ENCODE results near the gene SCNN1B.

DNA sequence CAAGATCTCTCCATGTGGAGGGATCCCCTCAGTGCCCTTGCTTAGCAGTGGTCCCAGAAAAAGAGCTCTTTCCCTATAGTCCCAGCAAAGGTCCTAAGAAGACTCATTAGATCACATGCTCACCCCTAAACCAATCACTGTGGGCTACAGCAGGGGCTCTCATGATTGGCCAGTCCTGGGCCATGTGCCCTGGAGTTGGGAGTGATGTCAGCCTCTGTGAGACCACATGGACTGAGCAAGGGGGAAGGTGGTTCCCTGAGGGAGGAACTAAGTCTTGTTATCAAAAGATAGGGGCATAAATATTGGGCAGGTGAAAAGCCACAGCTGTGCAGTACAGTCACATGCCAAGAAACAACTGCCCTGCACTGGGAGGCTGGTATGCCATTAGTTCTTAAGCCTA, 51.3 kb downstream of the SCNN1B start:
- TF ChIP-seq ZNF790 (CRISPR knock-in tag; IDR thresholded peaks at IDR 0.05; ENCODE audit: borderline replicate concordance), result no peak
- TF ChIP-seq, protein P1, sequence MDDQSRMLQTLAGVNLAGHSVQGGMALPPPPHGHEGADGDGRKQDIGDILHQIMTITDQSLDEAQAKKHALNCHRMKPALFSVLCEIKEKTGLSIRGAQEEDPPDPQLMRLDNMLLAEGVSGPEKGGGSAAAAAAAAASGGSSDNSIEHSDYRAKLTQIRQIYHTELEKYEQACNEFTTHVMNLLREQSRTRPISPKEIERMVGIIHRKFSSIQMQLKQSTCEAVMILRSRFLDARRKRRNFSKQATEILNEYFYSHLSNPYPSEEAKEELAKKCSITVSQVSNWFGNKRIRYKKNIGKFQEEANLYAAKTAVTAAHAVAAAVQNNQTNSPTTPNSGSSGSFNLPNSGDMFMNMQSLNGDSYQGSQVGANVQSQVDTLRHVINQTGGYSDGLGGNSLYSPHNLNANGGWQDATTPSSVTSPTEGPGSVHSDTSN (CRISPR knock-in tag; IDR thresholded peaks at IDR 0.05; ENCODE audit: borderline replicate concordance), result no peak
- TF ChIP-seq, protein P2, sequence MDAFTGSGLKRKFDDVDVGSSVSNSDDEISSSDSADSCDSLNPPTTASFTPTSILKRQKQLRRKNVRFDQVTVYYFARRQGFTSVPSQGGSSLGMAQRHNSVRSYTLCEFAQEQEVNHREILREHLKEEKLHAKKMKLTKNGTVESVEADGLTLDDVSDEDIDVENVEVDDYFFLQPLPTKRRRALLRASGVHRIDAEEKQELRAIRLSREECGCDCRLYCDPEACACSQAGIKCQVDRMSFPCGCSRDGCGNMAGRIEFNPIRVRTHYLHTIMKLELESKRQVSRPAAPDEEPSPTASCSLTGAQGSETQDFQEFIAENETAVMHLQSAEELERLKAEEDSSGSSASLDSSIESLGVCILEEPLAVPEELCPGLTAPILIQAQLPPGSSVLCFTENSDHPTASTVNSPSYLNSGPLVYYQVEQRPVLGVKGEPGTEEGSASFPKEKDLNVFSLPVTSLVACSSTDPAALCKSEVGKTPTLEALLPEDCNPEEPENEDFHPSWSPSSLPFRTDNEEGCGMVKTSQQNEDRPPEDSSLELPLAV (CRISPR knock-in tag; conservative IDR thresholded peaks at IDR 0.05; ENCODE audit: low read depth), result no peak
- TF ChIP-seq, protein P3, sequence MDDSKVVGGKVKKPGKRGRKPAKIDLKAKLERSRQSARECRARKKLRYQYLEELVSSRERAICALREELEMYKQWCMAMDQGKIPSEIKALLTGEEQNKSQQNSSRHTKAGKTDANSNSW (CRISPR knock-in tag; IDR thresholded peaks at IDR 0.05; ENCODE audit: borderline replicate concordance), result no peak
- no peak for TF ChIP-seq LCORL (IDR thresholded peaks at IDR 0.05)
- TF ChIP-seq LCORL (CRISPR knock-in tag; IDR thresholded peaks at IDR 0.05), result no peak

Data from HepG2 (cell line).